CD4-positive, alpha-beta T cell treated with Interleukin-4 for 1 hour (primary cell): ENCODE results near the gene CRKL.

Experiments
- DNase-seq, 2 donors: peaks; one replicate each; pipeline ENCODE4 v3.0.0-alpha.2; 2020 to 2022

CRKL gene

DNA sequence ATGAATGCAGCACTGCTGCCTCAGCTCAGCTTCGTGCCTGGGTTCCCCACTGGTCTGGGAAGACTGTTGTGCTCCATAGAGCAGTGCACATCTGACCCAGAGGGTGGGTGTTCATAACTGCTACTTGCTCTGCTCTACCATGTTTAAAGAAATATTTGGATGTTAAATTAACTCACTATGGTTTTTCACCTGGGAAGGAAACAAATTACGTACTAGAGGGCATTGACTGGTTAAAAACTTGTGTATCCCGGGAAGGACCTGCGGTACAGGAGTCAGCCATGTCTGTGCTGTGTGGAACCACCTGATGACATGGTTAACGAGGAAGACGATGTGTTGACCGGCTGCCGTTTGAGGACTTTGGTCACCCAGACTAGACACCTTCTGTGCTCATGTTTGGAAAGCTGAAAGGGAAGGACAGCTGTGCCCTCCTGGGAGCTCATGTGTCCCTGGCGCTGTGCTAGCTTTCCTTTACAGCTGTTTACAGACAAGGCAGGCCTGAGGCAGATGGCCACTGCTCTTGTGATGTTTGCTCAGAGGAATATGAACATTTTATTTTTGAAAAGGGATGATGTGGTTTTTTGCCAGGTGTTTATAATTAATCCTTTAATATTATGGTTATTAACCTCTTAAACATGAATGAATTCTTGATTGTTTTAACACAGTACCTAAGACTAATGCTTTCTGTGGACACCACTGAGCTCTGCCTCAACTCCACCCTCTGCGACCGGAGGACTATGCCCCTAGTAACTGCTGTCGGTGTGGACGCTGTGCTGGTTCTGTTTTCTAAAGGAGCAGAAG lies 35.5 kb downstream of the CRKL start:
- DNase-seq, result no peak

DNA sequence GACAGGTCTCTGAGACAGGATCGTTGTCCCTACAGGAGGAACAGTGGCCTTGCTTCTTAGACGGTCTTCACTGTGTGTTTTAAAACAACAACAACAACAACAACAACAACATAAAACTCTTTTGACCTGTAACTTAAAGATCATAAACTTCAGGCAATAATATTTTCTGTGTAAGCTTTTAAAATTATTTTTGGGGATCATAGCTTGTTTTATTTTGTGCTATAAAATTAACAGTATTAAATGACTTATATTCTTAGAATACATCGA lies 36.1 kb downstream of the CRKL start:
- DNase-seq, result no peak

DNA sequence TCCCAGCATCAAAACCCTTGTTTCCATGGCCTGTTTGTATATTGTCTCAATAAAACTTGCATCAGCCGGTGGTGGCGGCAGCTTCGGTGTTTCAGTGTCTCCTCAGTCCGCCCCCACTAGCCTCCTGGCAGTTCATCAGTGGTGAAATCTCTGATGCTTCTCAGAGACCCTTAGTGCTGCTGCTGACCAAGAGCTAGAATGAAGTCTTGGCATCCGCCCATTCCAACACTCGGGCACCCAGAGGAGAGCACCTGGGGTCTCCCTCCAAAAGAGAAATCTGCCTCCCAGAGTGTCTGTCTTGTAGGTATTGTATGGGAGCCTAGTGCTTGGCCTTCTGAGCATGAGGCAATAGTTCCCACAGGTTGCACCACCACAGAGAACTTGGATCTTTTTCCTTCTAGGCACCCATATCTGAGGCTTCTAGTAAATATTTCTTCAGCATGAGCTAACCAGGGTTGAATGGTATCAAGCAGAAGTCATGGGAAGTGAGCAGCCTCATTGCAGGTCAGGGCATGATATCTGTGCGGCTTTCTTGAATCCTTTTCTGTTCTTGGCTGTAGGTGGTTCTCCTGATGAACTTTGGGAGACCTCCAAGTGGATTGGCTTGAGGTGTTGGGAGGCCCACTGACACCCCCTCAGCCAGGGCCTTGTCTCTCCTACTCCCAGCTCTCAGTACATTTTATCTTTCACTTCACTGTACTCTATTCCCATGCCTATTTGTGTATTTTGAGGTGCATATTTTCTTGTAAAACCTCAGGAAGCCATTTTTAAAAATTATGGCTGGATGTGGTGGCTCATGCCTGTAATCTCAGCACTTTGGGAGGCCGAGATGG lies 36.7 kb downstream of the CRKL start:
- DNase-seq, result no peak

DNA sequence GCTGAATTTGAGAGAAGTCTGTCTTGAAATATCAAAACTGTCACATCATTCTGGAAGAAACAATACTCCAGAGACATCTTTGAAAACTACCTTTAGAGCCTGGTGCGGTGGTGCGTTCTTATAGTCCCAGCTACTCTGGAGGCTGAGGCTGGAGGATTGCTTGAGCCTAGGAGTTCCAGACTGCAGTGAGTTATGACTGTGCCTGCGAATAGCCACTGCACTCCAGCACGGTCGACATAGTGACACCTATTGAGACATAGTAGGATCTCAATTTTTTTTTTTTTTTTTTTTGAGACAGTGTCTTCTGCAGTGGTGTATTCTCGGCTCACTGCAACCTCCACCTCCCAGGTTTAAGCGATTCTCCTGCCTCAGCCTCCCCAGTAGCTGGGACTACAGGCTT lies 38.3 kb downstream of the CRKL start:
- DNase-seq, result no peak

DNA sequence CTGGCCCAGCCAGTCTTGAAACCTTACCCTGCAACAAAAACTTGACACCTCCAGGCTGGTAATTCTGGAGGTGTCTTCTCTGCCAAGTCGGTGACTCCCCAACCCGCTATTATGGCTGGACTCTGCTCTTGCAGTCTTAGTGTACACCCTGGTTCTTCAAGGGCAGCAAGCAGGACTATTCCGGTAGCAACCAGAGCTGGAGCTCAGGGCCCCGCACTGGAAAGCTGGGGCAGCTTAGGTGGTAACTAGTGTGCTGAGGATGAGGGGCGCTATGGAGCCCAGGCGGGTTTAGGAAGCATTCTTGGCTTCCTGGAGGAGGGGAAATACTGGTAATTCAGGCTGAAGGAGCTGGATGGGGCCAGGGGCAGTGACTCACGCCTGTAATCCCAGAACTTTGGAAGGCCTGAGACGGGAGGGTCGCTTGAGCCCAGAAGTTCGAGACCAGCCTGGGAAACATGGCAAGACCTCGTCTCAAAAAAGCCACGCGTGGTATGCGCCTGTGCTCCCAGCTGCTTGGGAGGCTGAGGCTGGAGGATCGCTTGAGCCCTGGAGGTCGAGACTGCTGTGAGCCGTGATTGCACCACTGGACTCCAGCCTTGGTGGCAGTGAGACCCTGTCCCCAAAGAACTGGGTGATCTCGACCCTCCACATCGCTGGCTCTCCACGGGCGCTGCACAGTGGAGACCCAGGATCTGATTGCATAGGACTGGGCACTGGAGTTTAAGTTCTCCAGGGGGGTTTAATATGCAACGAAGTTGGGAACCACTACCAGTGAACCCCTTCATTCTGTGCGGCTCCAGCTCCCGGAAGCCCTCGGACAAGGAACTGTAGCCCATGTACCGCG lies 39.3 kb downstream of the CRKL start:
- DNase-seq, result no peak

DNA sequence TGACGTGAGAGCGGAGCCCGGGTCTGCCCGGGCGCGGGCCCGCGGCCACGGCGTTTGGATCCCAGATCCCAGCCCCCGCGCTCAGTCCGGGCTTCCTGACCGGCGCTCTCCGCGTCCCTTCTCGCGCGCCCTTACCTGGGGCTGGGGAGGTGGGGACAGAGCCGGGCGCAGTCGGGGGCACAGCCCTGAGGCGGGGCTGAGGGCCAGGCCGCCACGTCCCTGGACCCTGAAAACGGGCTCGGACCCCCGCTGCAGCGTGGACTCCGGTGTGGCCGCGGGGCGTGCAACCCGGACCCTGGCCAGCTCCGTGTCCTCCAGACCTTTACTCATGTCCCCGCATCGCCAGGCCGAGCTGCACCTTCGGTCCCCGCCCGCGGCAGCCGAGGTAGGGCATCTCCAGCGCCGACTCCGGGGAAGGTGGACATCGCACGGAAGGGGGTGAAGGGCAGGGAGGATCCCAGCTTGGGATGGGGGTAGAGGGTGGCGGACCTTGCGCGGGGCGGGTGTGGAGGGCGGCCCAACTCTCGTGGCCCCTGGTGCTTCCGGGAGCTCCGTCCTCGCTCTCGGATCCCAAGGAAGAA lies 40.0 kb downstream of the CRKL start:
- DNase-seq, result no peak

DNA sequence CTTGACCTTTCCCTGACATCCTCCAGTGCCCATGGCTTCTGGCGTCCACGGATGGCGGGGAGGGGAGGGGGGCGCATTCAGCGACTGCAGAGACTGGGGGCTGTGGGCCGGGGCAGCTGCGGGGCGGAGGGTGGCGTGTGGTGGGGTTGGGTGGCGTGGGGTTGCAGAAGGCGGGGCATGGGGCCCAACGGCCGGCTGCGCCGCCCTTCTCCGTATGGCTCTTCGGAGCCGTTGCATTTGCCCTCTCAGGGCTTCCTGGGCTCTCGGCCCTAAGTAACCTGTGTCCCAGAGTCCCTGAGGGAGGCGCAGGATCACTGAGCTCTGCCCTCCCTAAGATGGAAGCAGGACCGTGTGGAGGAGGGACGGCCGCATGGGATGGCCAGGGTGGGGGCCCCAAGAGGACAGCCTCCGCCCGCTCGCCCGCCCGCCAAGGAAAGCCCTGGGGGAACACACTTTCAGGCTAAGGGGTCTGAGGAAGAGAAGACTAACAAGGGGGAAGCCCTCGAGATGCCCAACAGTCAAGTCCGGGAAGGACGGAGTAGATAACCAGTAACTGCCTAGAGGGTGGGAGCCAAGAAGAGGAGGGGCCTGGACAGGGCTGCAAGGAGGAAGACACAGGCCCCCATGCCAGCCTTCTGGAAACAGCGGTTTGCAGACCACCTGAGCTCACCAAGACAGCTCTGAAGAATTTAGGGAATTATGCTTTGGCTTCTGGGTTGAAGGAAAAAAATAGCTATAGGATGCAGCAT lies 40.6 kb downstream of the CRKL start:
- DNase-seq, result no peak

DNA sequence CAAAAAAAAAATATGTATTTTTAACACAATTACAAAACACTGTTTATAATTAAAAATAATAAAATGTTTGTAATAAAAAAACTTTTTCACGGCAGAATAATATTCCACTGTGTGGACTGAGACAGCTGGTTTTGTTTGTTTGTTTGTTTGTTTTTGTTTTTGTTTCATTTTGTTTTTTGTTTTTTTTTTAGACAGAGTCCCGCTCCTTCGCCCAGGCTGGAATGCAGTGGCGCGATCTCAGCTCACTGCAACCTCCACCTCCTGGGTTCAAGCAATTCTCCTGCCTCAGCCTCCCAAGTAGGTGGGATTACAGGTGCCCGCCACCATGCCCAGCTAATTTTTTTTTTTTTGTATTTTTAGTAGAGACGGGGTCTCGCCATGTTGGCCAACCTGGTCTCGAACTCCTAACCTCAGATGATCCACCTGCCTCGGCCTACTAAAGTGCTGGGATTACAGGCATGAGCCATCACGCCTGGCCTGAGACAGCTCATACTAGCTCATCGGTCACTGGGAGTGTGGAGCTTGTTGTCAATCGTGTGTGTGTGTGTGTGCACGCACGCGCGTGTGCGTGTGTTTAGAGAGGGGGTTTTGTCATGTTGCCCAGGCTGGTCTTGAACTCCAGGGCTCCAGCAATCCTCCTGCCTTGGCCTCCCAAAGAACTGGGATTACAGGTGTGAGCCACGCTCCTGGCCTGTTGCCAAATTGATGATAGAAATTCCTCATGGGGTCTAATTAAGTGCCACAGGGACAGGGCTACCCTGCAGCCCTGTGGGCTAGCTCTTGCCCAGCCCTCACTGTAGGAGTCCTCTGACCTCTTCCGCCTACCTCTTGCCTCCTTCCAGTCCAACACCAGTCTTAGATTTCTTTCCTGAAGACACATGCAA lies 42.6 kb downstream of the CRKL start:
- DNase-seq, result no peak

DNA sequence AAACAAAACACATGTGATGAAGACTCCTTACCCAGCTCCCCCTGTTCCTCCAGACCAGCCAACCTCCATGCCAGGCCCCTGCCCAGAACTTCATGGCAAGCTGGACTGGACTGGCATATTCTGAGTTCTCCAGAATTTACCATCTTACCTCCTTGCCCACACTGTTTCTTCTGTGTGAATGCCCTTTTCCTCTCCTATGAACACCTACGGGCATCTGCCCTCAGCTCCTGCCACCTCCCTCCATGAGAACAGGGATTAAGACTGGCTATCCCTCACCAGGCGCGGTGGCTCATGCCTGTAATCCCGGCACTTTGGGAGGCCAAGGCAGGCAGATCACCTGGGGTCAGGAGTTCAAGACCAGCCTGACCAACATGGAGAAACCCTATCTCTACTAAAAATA lies 43.4 kb downstream of the CRKL start:
- DNase-seq, result no peak

DNA sequence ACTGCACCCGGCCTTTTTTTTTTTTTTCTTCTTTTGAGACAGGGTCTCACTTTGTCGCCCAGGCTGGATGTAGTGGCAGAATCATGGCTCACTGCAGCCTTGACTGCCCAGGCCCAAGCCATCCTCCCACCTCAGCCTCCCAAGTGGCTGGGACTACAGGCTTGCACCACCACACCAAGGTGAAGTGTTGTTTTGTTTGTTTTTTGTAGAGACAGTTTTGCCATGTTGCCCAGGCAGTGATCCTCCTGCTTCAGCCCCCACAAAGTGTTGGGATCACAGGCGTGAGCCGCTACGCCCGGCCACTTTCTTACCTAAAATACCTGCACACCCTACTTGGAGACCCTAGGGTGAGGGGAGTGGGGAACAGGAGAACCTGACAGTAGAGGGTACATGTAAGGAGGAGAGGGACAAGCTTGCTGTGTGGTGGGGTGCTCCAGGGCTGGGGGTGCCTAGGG lies 45.3 kb downstream of the CRKL start:
- DNase-seq, result no peak

DNA sequence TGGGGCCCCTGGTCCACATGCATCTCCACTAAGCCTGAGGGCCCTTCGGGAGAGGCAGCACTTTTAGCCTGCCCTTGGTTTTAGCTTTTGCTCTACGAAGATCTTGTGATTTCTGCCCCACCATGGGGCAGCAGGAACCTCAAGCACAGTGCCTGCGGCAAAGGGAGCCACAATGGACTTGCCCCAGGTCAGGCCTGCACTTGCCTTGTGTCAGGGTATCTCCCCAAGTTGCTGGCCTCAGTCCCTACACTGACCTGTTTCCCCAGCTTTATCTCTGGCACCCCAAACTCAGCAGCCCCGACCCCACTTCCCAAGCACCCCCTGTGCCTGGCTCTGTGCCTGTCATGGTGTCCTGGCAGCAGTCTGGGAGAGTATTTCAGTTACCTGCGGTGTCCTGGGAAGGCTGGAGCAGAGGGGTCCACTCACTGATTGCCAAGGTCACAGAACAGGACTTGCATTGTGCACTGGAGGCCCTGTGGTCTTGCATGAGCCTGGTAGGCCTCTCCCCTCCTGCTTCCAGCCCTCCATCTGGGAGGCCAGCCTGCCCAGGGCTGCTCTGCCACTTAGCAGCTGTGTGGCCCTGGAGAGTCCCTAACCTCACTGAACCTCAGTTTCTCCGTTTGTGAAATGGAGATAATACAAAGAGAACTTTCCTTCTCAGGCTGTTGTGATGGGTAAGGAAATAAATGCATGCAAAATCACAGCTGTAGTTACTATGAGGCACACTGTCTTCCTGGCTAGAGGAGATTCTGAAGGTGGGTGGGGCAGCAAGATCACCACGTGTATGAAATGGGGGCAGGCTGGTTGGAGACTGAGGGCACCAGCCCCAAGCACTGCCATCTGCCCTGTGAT lies 46.2 kb downstream of the CRKL start:
- DNase-seq, result no peak

DNA sequence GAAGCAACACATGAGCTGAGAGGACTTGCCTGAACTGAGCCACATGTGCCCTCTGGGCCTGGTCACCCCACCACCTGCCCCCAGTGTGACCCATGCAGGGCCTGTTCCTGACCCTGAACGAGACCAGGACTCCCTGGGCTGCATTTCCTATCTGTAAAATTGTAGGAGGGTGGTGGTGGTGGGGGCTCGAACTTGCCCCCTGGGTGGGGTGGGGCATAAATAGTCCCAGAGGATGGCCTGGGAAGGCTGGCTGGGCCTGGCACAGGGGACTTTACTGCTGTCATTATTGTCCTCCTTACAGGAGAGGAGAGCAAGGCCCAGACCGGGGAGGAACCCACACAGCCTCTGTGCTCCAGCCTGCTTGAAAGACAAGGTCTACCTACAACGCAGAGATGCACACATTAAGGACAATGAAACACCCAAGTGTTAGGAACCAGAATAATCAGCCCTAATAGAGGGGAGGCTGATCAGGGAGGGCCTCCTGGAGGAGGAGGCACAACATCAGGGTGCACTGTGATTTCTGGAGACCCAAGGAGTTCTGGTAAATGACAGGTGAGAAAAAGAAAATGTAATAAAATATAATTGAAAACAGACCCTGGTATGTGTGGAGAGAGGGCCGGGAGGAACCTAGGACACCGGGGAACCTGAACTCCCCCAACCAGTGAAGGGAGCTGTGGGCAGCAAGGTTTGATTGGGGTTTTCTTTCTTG lies 47.0 kb downstream of the CRKL start:
- no peak for DNase-seq

DNA sequence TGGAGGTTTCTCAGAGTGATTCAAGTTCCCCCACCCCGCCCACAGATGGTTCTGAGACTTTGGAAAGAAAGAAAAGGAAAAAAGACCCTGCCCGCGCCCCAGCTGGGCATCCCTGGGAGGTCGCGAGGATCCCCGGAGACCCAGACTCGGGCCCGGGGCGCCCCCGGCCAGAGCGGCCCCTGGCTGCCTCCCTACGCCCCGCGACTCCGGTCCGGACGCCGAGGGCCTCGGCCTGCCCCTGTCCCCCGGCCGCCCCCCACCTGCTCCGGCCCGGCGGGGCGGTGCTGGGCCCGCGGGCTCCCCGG lies 47.5 kb downstream of the CRKL start:
- DNase-seq, result no peak

DNA sequence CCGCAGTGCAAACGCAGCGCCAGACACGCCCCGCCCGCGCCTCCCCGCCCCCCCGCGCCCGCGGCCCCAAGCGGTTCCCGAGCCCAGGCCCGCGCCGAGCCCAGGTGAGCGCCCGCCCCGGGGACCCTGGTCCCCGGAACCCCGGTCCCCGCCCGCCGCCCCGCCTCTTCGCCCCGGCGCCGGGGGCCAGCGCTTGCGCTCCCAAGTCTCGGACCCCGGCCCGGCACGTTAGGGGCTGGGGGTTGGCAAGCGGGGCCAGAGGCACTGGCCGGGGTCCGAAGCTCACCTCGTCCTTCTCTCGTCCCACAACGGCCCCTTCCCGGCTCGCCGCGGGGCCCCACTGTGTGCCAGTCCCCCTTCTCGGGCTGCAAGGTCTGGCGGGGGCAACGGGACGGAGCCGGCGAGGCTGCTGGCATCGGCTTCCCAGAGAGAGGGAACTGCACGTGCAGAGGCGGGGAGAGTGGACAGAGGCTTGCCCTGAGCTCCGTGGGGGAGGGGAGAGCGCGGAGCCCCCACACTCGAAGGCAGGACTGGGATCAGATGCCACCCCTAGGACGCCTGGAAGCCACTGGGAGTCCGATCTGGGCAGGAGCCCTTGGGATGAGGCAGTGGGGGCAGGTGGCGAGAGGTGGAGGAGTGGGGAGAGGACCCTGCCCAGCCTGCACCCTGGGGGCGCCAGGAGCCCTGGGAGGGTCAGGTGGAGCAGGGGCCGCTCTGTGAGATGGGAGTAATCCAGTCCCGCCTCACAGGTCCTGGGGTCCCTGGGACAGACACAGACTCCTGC lies 48.1 kb downstream of the CRKL start:
- no peak for DNase-seq

DNA sequence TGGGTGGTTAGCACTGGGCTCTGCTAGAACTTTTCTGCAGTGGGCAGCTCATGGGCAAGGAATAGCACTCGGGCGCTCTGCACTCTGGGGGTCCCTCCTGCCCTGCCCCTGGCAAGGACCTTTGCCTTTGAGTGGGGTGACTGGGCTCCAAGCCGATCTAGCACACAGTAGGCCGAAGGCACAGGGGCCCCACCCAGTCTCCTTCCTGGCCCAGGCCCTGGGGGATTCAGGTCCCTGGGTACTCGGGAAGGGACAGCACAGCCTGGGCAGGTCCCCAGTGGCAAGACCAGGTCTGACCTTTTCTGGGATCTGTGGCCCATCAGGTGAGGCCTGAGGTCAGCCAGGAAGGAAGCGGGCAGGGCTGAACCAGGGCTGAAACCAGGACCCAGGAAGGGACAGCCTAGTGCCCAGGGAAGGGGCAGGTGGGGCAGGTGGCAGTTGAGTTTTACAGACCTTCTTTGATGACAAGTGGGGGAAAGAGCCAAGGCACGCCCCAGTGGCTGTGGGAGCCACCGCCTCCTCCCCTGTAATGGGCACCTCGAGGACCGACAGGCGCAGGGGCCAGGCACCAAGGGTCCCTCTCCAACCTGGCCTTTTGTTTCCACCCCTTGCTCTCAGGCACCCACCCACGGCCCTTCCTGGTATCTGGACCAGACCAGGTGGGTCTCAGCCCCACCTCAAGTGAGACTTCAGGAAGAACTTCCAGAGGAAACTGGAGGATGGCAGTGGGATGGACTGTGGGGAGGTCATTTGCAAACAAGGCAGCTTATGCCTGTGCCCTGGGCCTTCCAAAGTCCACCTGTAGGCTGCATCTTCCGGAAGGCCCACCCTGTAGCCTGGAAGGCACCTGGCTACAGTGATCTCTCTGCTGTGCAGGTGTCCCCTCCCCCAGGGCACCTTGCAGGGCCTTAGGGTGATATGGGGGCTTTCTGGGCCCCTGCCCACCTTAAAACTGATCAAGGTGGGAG lies 49.0 kb downstream of the CRKL start:
- no peak for DNase-seq

DNA sequence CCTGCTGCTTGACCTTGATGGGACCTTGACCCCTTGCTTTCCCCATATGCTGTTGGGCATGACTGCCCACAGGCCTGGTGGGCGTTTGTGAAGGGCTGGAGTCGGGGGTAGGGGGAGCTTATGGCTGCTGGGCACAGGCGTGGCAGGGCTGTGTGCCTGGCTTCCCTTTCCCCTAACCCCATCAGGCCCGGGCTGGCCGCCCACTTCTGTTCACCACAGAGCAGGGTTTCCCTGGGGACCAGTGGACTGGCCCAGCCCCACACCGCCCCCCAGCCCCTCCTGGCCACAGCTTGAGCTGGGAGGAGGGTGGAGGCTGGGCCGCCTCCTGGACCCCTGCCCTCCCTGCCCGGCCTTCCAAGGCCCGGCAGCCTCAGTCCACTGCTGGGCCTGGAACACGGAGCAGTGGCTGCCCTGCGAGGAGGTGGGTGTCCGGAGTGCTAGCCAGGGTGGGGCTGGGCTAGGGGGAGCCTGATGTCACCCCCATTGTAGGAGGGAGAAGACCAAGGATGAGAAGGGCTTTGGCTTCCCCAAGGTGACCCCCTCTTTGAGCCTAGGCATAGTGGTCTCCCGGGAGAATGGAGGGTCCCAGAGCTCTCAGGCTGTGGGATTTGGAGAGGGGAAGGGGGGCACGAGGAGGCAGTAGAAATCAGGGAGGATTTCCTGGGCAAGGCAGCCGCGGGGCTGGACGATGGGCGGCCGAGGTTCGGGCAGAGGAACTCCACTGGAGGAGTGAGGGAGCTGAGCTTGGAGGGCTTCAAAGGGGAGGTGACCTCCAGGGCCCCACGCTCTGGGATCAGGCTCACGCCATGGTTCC lies 49.9 kb downstream of the CRKL start, which contains the start of gene AIFM3:
AIFM3 (plus strand) TSS at position 373 of the 814 bp plus-strand sequence. CDS start 690 bp downstream, outside the sequence.
- DNase-seq, result no peak
